ENCODE measurements around the gene PPFIBP1. TPM values are rescaled to one million over a fixed set of nuclear protein-coding genes. Genes with fewer than 3 reads are reported as not detected.

PPFIBP1 gene
- polyA plus RNA-seq, 1 donor (not counting 4 experiments of a cell fraction or from before 2014, with no cell fraction given) = 83.5 TPM

GRCh38 chr12:27552886-27553560, 29.0 kb downstream of the PPFIBP1 start:
- TF ChIP-seq, protein P1, sequence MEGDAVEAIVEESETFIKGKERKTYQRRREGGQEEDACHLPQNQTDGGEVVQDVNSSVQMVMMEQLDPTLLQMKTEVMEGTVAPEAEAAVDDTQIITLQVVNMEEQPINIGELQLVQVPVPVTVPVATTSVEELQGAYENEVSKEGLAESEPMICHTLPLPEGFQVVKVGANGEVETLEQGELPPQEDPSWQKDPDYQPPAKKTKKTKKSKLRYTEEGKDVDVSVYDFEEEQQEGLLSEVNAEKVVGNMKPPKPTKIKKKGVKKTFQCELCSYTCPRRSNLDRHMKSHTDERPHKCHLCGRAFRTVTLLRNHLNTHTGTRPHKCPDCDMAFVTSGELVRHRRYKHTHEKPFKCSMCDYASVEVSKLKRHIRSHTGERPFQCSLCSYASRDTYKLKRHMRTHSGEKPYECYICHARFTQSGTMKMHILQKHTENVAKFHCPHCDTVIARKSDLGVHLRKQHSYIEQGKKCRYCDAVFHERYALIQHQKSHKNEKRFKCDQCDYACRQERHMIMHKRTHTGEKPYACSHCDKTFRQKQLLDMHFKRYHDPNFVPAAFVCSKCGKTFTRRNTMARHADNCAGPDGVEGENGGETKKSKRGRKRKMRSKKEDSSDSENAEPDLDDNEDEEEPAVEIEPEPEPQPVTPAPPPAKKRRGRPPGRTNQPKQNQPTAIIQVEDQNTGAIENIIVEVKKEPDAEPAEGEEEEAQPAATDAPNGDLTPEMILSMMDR (optimal IDR thresholded peaks at IDR 0.05 in 1 of 3, IDR thresholded peaks at IDR 0.05 in 1 of 3, conservative IDR thresholded peaks at IDR 0.05 in 1 of 3; ENCODE audit: extremely low read depth in 1 of 3, insufficient read depth in 2 of 3, low read length in 3 of 3) = no peak
- TF ChIP-seq EZH2 (IDR thresholded peaks at IDR 0.05; ENCODE audit: low read length) = no peak
- peaks cover 0 to 4% of the 10 kb centered on the region in 2 experiments for H3K36me3 ChIP-seq (ENCODE audit: control insufficient read depth in 2 of 2, extremely low read depth in 1 of 2, insufficient read depth in 2 of 2, low read length in 2 of 2)
- H2AFZ ChIP-seq (ENCODE audit: control insufficient read depth, low read length) = no peak overlapping the region
- H3K4me3 ChIP-seq (ENCODE audit: control insufficient read depth in 2 of 3, extremely low read depth in 1 of 3, insufficient read depth in 2 of 3, low read depth in 1 of 3, low read length in 3 of 3) = no peak overlapping the region
- H3K79me2 ChIP-seq (ENCODE audit: control insufficient read depth, insufficient read depth, low read length) = peaks cover 86% of the 10 kb centered on the region
- no peak overlapping the region for H3K4me2 ChIP-seq (ENCODE audit: control insufficient read depth, extremely low read depth, insufficient read depth, low read depth, low read length)
- FAIRE-seq (no peak), DNase-seq (ENCODE audit: low read depth, low spot score) (no peak)
- H3K27ac ChIP-seq (ENCODE audit: control insufficient read depth, insufficient read depth, low read length) = peak overlapping the region; percentile 34
- H4K20me1 ChIP-seq (ENCODE audit: control insufficient read depth, extremely low read depth, insufficient read depth, low read length) = no peaks in the 10 kb centered on the region
- peaks cover 2% of the 10 kb centered on the region for H3K9me1 ChIP-seq (ENCODE audit: control insufficient read depth, extremely low read depth, insufficient read depth, low read length)
- peaks cover 84% of the 10 kb centered on the region for H3K4me1 ChIP-seq (ENCODE audit: control insufficient read depth, extremely low read depth, insufficient read depth, low read length)
- dilution Hi-C loops (cut with MboI; ENCODE audit: extremely low pct_ligation_motif_present, low sequenced_read_pairs) = no loop called here
- no peaks in the 10 kb centered on the region for H3K9me3 ChIP-seq (ENCODE audit: control insufficient read depth, low read depth, low read length)
- H3K27me3 ChIP-seq (ENCODE audit: control insufficient read depth, extremely low read depth, insufficient read depth, low read length) = no peaks in the 10 kb centered on the region
- H3K9ac ChIP-seq (ENCODE audit: control insufficient read depth, extremely low read depth, insufficient read depth, low read length) = no peak overlapping the region

GRCh38 chr12:27553941-27554340, 29.9 kb downstream of the PPFIBP1 start:
- dilution Hi-C loops (cut with MboI; ENCODE audit: extremely low pct_ligation_motif_present, low sequenced_read_pairs) = no loop called here
- Histone ChIP-seq H3K9ac (ENCODE audit: control insufficient read depth, extremely low read depth, insufficient read depth, low read length) (peak overlapping the region; percentile 73), H3K4me3 (ENCODE audit: control insufficient read depth in 2 of 3, extremely low read depth in 1 of 3, insufficient read depth in 2 of 3, low read depth in 1 of 3, low read length in 3 of 3) (no peak overlapping the region)

More at GRCh38 chr12:27553941-27554340, 29.9 kb downstream of the PPFIBP1 start:
- no peak overlapping the region for H2AFZ ChIP-seq (ENCODE audit: control insufficient read depth, low read length)
- no peak for DNase-seq (ENCODE audit: low read depth, low spot score)
- no peaks in the 10 kb centered on the region for H3K27me3 ChIP-seq (ENCODE audit: control insufficient read depth, extremely low read depth, insufficient read depth, low read length)
- H3K36me3 ChIP-seq (ENCODE audit: control insufficient read depth in 2 of 2, extremely low read depth in 1 of 2, insufficient read depth in 2 of 2, low read length in 2 of 2) = peaks cover 0 to 4% of the 10 kb centered on the region in 2 experiments
- H3K4me1 ChIP-seq (ENCODE audit: control insufficient read depth, extremely low read depth, insufficient read depth, low read length) = peaks cover 77% of the 10 kb centered on the region
- no peaks in the 10 kb centered on the region for H3K9me3 ChIP-seq (ENCODE audit: control insufficient read depth, low read depth, low read length)
- peaks cover 2% of the 10 kb centered on the region for H3K9me1 ChIP-seq (ENCODE audit: control insufficient read depth, extremely low read depth, insufficient read depth, low read length)
- H3K27ac ChIP-seq (ENCODE audit: control insufficient read depth, insufficient read depth, low read length) = peak overlapping the region; percentile 78
- TF ChIP-seq, protein P1 (optimal IDR thresholded peaks at IDR 0.05 in 1 of 3, IDR thresholded peaks at IDR 0.05 in 1 of 3, conservative IDR thresholded peaks at IDR 0.05 in 1 of 3; ENCODE audit: extremely low read depth in 1 of 3, insufficient read depth in 2 of 3, low read length in 3 of 3) = no peak
- no peak for TF ChIP-seq EZH2 (IDR thresholded peaks at IDR 0.05; ENCODE audit: low read length)
- no peaks in the 10 kb centered on the region for H4K20me1 ChIP-seq (ENCODE audit: control insufficient read depth, extremely low read depth, insufficient read depth, low read length)
- H3K79me2 ChIP-seq (ENCODE audit: control insufficient read depth, insufficient read depth, low read length) = peaks cover 86% of the 10 kb centered on the region
- peak overlapping the region; percentile 83 for H3K4me2 ChIP-seq (ENCODE audit: control insufficient read depth, extremely low read depth, insufficient read depth, low read depth, low read length)
- no peak for FAIRE-seq
